HCT116 (cell line): ENCODE measurements around the gene SLC25A41. TPM values are rescaled to one million over a fixed set of nuclear protein-coding genes. Genes with fewer than 3 reads are reported as not detected.

Source experiments
- ATAC-seq: fragments of 200-7000 bp; cut with Tn5 transposase; 2 replicates; pipeline ENCODE4 v1.9.1; 2020; ENCODE audit warnings: mild to moderate bottlenecking, moderate library complexity
- BruUV-seq: library from RNA; stranded (reverse); fragments of 400-500 nt; replicated peaks from 2 replicates; lab custom pipeline; 2021; lab: Mats Ljungman, UMichigan
- CTCF ChIA-PET: fragments of 300-600 bp; sonication (Branson Sonifier 250); formaldehyde crosslinking; loops from one replicate; lab custom pipeline; 2021; ENCODE audit warnings: antibody characterized with exemption; lab: Charles Lee
- POLR2A ChIA-PET: fragments of 300-600, 350-600 bp; sonication (Branson Sonifier 250); formaldehyde crosslinking; loops from one replicate; lab custom pipeline; 2021; ENCODE audit warnings: antibody characterized with exemption; lab: Charles Lee
- RAD21 ChIA-PET, 2 experiments: fragments of 300-600 bp; sonication (Branson Sonifier 250); formaldehyde crosslinking; loops; one replicate each; lab custom pipeline; 2023; ENCODE audit warnings: low total read pairs in 2 of 2; ENCODE audit not compliant: uncharacterized antibody in 2 of 2, unreplicated experiment in 2 of 2, low non-redundant PET in 1 of 2; lab: Charles Lee
- DNase-seq: peaks from one replicate; pipeline ENCODE4 v3.0.0-alpha.2; 2010; ENCODE audit warnings: low read depth, low spot score
- H2AFZ ChIP-seq: fragments of 200-600 bp; shearing (Covaris generic), sonication (generic); 2 replicates; pipeline ENCODE4 v1.6.1; 2017; ENCODE audit warnings: low read depth, mixed run types, mixed read lengths, antibody characterized with exemption, low read length; ENCODE audit not compliant: poor library complexity, severe bottlenecking
- H3K27ac ChIP-seq: 2 replicates; pipeline ENCODE4 v1.5.1; 2012; ENCODE audit warnings: low read depth, low read length
- H3K27me3 ChIP-seq: fragments of 200-600 bp; sonication (generic); 2 replicates; pipeline ENCODE4 v1.6.1; 2016; ENCODE audit warnings: mixed run types, low read length, mixed read lengths; ENCODE audit not compliant: insufficient read depth
- H3K36me3 ChIP-seq, 2 experiments: fragments of 200-500 bp in 1 of 2; fragments of 200-600 bp in 1 of 2; sonication (Bioruptor generic) in 1 of 2; sonication (generic) in 1 of 2; 2 replicates each; pipeline versions ENCODE4 v1.5.1 to v1.6.1; 2014 to 2016; ENCODE audit warnings: low read length in 2 of 2, inconsistent platforms in 1 of 2, mixed read lengths in 1 of 2, mixed run types in 1 of 2; ENCODE audit not compliant: insufficient read depth in 2 of 2, control insufficient read depth in 1 of 2
- H3K4me1 ChIP-seq, 2 experiments: fragments of 200-600 bp in 1 of 2; sonication (generic) in 1 of 2; 2 replicates each; pipeline versions ENCODE4 v1.5.1 to v1.6.1; 2012 to 2017; ENCODE audit warnings: low read length in 2 of 2, inconsistent platforms in 1 of 2, mild to moderate bottlenecking in 1 of 2, mixed read lengths in 1 of 2, mixed run types in 1 of 2, moderate library complexity in 1 of 2; ENCODE audit not compliant: insufficient read depth in 2 of 2, control insufficient read depth in 1 of 2
- H3K4me2 ChIP-seq: fragments of 200-600 bp; sonication (generic); 2 replicates; pipeline ENCODE4 v1.6.1; 2017; ENCODE audit warnings: mixed run types, low read length, mixed read lengths
- H3K4me3 ChIP-seq, 2 experiments: fragments of 200-600 bp in 1 of 2; sonication (generic) in 1 of 2; replicated peaks in 1 of 2; 2 replicates each; pipeline ENCODE4 v1.5.1; 2011 to 2016; ENCODE audit warnings: low read length in 2 of 2, control low read depth in 1 of 2, low read depth in 1 of 2, mild to moderate bottlenecking in 1 of 2, mixed read lengths in 1 of 2, mixed run types in 1 of 2
- H3K79me2 ChIP-seq: fragments of 200-600 bp; sonication (generic); 2 replicates; pipeline ENCODE4 v1.6.1; 2017; ENCODE audit warnings: mild to moderate bottlenecking, mixed run types, low read length, moderate library complexity, mixed read lengths; ENCODE audit not compliant: insufficient read depth
- H3K9ac ChIP-seq: fragments of 200-600 bp; sonication (generic); 2 replicates; pipeline ENCODE4 v1.6.1; 2016; ENCODE audit warnings: low read length, mixed read lengths
- H3K9me2 ChIP-seq: fragments of 200-600 bp; sonication (generic), shearing (Covaris generic); 2 replicates; pipeline ENCODE4 v1.6.1; 2017; ENCODE audit warnings: mixed run types, mild to moderate bottlenecking, moderate library complexity; ENCODE audit not compliant: insufficient read depth
- H3K9me3 ChIP-seq, 2 experiments: fragments of 200-500 bp in 1 of 2; fragments of 200-600 bp in 1 of 2; sonication (Bioruptor generic) in 1 of 2; sonication (generic) in 1 of 2; 2 replicates each; pipeline ENCODE4 v1.6.1; 2014 to 2017; ENCODE audit warnings: low read length in 2 of 2, mixed read lengths in 2 of 2, inconsistent platforms in 1 of 2, low read depth in 1 of 2, mild to moderate bottlenecking in 1 of 2, mixed run types in 1 of 2, moderate library complexity in 1 of 2; ENCODE audit not compliant: control insufficient read depth in 1 of 2, insufficient read depth in 1 of 2
- H4K20me1 ChIP-seq: fragments of 200-600 bp; sonication (generic), shearing (Covaris generic); 2 replicates; pipeline ENCODE4 v1.6.1; 2017; ENCODE audit warnings: mixed run types, mild to moderate bottlenecking, moderate library complexity; ENCODE audit not compliant: insufficient read depth
- CBX3 ChIP-seq: IDR thresholded peaks from 2 replicates; pipeline ENCODE4 v1.6.1; 2012; ENCODE audit warnings: low read depth
- CEBPB ChIP-seq: IDR thresholded peaks from 2 replicates; pipeline ENCODE4 v1.6.1; 2012; ENCODE audit warnings: low read depth
- EGR1 ChIP-seq: IDR thresholded peaks from 2 replicates; pipeline ENCODE4 v1.6.1; 2012; ENCODE audit warnings: low read depth
- ELF1 ChIP-seq: IDR thresholded peaks from 2 replicates; pipeline ENCODE4 v1.6.1; 2012; ENCODE audit warnings: low read depth, borderline replicate concordance
- EZH2 ChIP-seq: fragments of 200-600 bp; sonication (generic); IDR thresholded peaks from 2 replicates; pipeline ENCODE4 v1.6.1; 2017; ENCODE audit warnings: antibody characterized with exemption, mixed run types
- EZH2phosphoT487 ChIP-seq: fragments of 200-600 bp; IDR thresholded peaks from 2 replicates; pipeline ENCODE4 v1.6.1; 2018; ENCODE audit warnings: antibody characterized with exemption, borderline replicate concordance
- JUND ChIP-seq: IDR thresholded peaks from 2 replicates; pipeline ENCODE4 v1.6.1; 2012
- SP1 ChIP-seq: IDR thresholded peaks from 2 replicates; pipeline ENCODE4 v1.6.1; 2012; ENCODE audit warnings: low read depth
- YY1 ChIP-seq: IDR thresholded peaks from 2 replicates; pipeline ENCODE4 v1.6.1; 2011; ENCODE audit warnings: low read length, low read depth, moderate library complexity, mild to moderate bottlenecking; ENCODE audit not compliant: insufficient replicate concordance; ENCODE audit errors: extremely low read depth
- ZFX ChIP-seq: fragments of 450-650 bp; IDR thresholded peaks from 2 replicates; pipeline ENCODE4 v1.6.1; 2017
- intact Hi-C: fragments of 100-400 bp; cut with micrococcal nuclease; formaldehyde crosslinking; loops from 2 replicates; pipeline ENCODE4 v1.10.0; 2022
- total RNA-seq: library from RNA; stranded (reverse); gene quantifications from one replicate; pipeline ENCODE4 v1.2.1, GENCODE V29; 2021; ENCODE audit not compliant: unreplicated experiment
- TF ChIP-seq, protein P1 (sequence below), 3 experiments: fragments of 200-600 bp in 1 of 3; sonication (generic) in 1 of 3; IDR thresholded peaks in 2 of 3; conservative IDR thresholded peaks in 1 of 3; 2 replicates each; pipeline ENCODE4 v1.5.1; 2012 to 2017; ENCODE audit warnings: low read depth in 2 of 3, low read length in 2 of 3, antibody characterized with exemption in 1 of 3, borderline replicate concordance in 1 of 3, control low read depth in 1 of 3, mild to moderate bottlenecking in 1 of 3, mixed read lengths in 1 of 3, mixed run types in 1 of 3, moderate library complexity in 1 of 3; ENCODE audit not compliant: insufficient read depth in 1 of 3
- TF ChIP-seq, protein P2 (sequence below): IDR thresholded peaks from 2 replicates; pipeline ENCODE4 v1.6.1; 2012; ENCODE audit warnings: low read depth

Gene SLC25A41
- total RNA-seq, 1 experiment from 2014 or later: 0.93 TPM

DNA sequence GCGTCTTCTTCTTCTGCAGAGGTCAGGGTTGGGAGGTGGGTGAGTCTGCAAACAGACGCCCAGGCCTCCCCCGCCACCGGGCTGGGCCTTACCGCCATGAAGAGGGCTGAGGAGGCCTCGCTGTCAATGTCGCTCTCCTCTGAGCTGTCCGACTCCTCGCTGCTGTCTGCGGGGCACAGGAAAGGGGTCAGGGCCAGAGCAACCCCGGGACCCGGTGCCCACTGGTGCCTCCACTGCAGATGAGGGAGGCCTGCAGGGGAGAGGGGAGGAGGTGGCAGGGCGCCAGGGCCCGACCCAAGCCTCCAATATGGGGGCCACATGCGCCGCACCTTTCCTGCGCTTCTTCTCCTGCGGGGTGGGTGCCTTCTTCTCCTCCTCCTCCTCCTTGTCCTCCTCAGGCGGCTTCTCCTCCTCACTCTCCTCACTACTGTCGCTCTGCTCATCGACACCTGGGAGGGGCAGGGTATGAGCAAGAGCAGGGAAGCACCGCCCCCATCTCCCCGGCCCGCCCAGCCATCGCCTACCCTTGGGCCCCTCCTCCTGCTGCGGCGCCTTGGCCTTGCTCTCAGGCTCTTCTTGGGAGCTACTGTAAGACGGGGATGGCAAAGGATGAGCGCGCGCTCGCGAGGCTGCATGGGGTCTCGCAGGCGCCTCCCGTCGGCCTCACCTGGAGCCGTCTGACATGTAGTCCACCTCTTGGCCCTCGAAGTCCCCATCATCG is 52.4 kb downstream of the SLC25A41 start:
- Histone ChIP-seq H3K27ac (no peak overlapping the region), H4K20me1 (no peaks in the 10 kb centered on the region), H3K4me3 (no peak overlapping the region), H3K27me3 (no peaks in the 10 kb centered on the region)
- no TSS peak for BruUV-seq
- POLR2A ChIA-PET: no interaction called here
- TF ChIP-seq, protein P1, sequence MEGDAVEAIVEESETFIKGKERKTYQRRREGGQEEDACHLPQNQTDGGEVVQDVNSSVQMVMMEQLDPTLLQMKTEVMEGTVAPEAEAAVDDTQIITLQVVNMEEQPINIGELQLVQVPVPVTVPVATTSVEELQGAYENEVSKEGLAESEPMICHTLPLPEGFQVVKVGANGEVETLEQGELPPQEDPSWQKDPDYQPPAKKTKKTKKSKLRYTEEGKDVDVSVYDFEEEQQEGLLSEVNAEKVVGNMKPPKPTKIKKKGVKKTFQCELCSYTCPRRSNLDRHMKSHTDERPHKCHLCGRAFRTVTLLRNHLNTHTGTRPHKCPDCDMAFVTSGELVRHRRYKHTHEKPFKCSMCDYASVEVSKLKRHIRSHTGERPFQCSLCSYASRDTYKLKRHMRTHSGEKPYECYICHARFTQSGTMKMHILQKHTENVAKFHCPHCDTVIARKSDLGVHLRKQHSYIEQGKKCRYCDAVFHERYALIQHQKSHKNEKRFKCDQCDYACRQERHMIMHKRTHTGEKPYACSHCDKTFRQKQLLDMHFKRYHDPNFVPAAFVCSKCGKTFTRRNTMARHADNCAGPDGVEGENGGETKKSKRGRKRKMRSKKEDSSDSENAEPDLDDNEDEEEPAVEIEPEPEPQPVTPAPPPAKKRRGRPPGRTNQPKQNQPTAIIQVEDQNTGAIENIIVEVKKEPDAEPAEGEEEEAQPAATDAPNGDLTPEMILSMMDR (IDR thresholded peaks at IDR 0.05 in 2 of 3, conservative IDR thresholded peaks at IDR 0.05 in 1 of 3; ENCODE audit: borderline replicate concordance in 1 of 3, insufficient read depth in 1 of 3, low read depth in 2 of 3, low read length in 2 of 3): no peak
- TF ChIP-seq CEBPB (no peak), EZH2 (no peak), CBX3 (no peak), YY1 (no peak), ZFX (no peak)
- TF ChIP-seq, all 23 proteins: peak for 0
- Histone ChIP-seq H3K79me2 (0 out of 2 replicates have a peak, but pooled peaks cover 2% of the 10 kb centered on the region), H2AFZ (no peak overlapping the region), H3K4me2 (no peak overlapping the region), H3K9me2 (no peaks in the 10 kb centered on the region), H3K36me3 (peaks cover 26 to 29% of the 10 kb centered on the region in 2 experiments; a peak in 3 of 4 replicates), H3K9ac (no peak overlapping the region), H3K4me1 (no peaks in the 10 kb centered on the region), H3K9me3 (no peaks in the 10 kb centered on the region)
- RAD21 ChIA-PET: no interaction called here
- ATAC-seq: peak; percentile 53; the same call in 1 of the 2 replicates
- no peak for DNase-seq
- CTCF ChIA-PET: no interaction called here
- intact Hi-C loops: no loop called here

DNA sequence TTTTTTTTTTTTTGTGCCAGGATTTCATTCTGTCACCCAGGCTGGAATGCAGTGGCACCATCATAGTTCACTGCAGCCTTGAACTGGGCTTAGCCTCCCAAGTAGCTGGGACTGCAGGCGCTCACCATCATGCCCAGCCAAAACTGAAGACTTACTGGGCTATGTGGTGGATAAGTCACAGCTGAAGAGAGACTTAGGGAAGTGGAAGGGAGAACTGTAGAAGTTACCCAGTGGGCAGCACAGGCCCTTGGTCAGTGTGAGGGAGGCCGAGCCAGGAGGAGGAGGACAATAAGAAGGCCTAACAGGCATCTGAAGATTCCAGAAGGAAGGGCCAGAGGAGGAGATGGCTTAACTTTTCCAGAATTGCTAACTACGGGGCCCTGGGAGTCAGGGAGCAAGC is 53.8 kb downstream of the SLC25A41 start:
- CTCF ChIA-PET: no interaction called here

More for the DNA sequence above, 53.8 kb downstream of the SLC25A41 start:
- H3K9ac ChIP-seq: no peak overlapping the region
- no peaks in the 10 kb centered on the region for H3K79me2 ChIP-seq
- TF ChIP-seq EZH2phosphoT487: no peak
- no peak for TF ChIP-seq EGR1
- no peak for TF ChIP-seq SP1
- TF ChIP-seq CEBPB: no peak
- TF ChIP-seq, protein P2, sequence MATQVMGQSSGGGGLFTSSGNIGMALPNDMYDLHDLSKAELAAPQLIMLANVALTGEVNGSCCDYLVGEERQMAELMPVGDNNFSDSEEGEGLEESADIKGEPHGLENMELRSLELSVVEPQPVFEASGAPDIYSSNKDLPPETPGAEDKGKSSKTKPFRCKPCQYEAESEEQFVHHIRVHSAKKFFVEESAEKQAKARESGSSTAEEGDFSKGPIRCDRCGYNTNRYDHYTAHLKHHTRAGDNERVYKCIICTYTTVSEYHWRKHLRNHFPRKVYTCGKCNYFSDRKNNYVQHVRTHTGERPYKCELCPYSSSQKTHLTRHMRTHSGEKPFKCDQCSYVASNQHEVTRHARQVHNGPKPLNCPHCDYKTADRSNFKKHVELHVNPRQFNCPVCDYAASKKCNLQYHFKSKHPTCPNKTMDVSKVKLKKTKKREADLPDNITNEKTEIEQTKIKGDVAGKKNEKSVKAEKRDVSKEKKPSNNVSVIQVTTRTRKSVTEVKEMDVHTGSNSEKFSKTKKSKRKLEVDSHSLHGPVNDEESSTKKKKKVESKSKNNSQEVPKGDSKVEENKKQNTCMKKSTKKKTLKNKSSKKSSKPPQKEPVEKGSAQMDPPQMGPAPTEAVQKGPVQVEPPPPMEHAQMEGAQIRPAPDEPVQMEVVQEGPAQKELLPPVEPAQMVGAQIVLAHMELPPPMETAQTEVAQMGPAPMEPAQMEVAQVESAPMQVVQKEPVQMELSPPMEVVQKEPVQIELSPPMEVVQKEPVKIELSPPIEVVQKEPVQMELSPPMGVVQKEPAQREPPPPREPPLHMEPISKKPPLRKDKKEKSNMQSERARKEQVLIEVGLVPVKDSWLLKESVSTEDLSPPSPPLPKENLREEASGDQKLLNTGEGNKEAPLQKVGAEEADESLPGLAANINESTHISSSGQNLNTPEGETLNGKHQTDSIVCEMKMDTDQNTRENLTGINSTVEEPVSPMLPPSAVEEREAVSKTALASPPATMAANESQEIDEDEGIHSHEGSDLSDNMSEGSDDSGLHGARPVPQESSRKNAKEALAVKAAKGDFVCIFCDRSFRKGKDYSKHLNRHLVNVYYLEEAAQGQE: no peak
- no peak for TF ChIP-seq ELF1
- no peak for TF ChIP-seq JUND
- TF ChIP-seq, all 23 proteins: peak for 0
- H4K20me1 ChIP-seq: no peaks in the 10 kb centered on the region
- H3K9me3 ChIP-seq: no peaks in the 10 kb centered on the region
- BruUV-seq: no TSS peak
- POLR2A ChIA-PET: no interaction called here
- no peaks in the 10 kb centered on the region for H3K4me1 ChIP-seq
- no peaks in the 10 kb centered on the region for H3K9me2 ChIP-seq
- no peak for ATAC-seq
- H3K27ac ChIP-seq: no peak overlapping the region
- RAD21 ChIA-PET: no interaction called here
- H3K36me3 ChIP-seq: peaks cover 20 to 29% of the 10 kb centered on the region in 2 experiments; a peak in 2 of 4 replicates
- DNase-seq: no peak
- no peaks in the 10 kb centered on the region for H3K27me3 ChIP-seq
- H3K4me3 ChIP-seq: no peak overlapping the region
- no peak overlapping the region for H2AFZ ChIP-seq
- H3K4me2 ChIP-seq: no peak overlapping the region
- intact Hi-C loops: no loop called here
